Measurements from ENCODE around the gene SPTBN5.

- TF ChIP-seq CTCF (IDR thresholded peaks at IDR 0.05) (no peak), POLR2A (IDR thresholded peaks at IDR 0.05) (no peak)
Observed at GRCh38 chr15:41805711-41806110, 88.1 kb downstream of the SPTBN5 start.

All from testis (tissue), 2 donors.